ENCODE measurements around the gene MSN.
"Not testable (repeated sequence)": the region's sequence is repeated elsewhere in the genome, so short reads cannot be mapped to it uniquely, and the experiment has no call there.

The MSN gene

DNA sequence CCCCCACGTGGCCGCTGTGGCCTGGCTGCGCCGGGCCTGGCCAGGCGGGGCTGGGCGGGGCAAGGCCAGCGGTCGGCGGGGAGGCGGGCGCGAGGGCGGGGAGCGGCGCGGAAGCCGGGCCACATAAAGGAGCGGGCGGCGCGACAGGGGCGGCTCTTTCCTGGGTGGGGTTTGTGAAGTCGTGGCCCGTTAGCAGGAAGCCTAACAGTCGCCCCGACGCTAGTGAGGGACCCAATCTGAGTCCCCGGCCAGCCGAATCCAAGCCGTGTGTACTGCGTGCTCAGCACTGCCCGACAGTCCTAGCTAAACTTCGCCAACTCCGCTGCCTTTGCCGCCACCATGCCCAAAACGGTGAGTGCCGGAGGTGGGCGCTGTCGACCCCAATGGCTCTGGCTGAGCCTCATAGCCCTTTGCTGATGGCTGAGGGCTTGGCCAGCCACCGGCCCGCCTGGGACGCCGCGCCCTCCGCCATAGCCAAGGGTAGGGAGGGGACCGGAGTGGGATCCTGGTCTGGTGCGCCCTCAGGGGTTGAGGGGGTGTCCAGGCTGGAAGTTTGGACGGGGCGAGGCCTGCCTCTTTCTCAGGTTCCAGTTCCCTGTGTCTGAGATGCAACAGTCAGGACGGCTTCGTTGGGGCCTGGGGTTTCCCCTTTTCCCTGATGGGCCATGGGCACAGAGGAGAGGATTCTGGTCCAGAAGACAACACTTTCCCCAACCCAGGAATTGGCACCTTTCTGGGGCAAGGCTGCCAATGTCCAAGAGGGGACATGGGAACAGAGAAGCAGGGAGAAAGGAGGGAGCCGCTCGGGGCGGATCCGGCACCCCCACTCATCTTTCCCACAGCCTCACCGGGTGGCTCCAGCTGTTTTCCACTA, at the start of gene MSN:
MSN (plus strand) TSS at position 152 of the 874 bp plus-strand sequence; CDS start at position 340, 188 bp downstream.
- DNase-seq, result peak; percentile 89

DNA sequence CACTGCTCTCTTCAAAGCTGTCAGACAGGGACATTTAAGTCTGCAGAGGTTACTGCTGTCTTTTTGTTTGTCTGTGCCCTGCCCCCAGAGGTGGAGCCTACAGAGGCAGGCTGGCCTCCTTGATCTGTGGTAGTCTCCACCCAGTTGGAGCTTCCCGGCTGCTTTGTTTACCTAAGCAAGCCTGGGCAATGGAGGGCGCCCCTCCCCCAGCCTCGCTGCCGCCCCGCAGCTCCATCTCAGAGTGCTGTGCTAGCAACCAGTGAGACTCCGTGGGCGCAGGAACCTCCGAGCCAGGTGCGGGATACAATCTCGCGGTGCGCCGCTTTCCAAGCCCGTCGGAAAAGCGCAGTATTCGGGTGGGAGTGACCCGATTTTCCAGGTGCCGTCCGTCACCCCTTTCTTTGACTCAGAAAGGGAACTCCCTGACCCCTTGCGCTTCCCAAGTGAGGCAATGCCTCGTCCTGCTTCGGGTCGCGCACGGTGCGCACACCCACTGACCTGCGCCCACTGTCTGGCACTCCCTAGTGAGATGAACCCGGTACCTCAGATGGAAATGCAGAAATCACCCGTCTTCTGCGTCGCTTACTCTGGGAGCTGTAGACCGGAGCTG, 47.3 kb upstream of the MSN start:
- DNase-seq, result not testable (repeated sequence)

DNA sequence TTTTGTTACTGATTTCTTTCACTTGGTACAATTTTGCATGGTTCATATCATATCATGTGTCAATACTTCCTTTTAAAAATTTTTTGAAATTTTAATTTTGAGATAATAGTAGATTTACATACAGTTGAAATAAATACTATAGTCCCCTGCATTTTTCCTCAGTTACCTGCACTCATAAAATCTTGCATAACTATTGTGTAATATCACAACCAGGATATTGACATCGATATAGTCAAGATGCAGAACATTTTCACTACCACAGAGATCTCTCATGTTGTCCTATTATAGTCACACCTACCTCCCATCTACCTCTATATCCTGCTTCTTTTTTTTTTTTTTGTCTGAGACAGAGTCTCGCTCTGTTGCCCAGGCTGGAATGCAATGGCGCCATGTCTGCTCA, 36.7 kb upstream of the MSN start:
- DNase-seq, result no peak

DNA sequence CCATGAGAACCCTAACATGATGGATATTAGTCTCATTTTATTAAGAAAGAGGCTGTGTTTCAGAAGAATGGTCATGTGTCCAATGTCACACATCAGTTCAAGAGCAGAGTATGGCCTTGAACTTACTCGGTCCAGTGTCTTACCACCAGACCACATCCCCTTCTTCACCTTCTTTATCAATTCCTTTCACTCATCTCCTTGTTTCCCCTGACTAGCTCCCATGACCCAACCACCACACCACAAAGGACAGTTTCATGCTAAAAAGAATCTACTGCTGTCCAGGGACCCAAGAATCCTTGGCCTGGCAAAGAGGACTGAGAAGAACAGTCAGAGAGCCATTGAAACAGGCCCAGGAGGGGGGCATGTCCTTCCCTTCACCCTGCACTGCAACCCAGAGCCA, 33.6 kb upstream of the MSN start:
- DNase-seq, result no peak

DNA sequence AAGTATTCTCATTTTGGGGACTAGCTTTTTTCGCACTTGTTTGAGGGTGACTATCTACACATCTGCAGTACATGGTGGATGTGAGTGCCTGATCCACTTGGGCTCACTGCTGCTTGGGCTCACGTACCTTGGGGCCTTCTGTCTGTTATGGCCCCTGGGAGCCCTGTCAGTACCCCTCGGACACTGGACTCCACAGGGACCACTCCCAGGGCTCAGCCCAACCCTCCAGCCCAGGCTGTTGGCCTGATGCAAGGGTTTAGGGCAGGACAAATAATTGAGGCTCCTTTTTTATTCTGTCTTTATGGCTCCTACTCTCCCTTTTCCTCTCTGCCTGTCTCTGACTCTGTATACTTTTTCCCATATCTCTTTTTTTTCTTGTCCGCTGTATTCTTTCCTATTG, 32.7 kb upstream of the MSN start:
- DNase-seq, result no peak

DNA sequence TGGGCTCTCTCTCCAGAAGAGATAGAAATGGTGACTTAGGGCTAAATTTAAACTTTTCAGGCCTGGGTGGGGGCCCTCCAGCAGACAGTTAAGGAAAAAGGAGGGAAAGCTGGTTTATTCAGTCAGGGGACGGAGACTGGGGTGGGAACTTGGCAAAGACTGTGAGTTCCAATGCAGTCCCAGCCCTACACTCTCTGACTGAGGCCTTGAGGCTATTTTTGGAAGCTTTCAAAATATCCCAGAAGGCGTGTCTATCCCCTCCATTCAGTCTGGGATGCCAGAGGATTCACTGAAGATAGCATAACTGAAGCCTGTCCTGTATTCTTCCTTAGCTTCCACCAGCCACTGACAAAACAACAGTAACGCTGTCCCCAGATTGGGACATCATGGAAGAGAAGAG, 32.1 kb upstream of the MSN start:
- no peak for DNase-seq

DNA sequence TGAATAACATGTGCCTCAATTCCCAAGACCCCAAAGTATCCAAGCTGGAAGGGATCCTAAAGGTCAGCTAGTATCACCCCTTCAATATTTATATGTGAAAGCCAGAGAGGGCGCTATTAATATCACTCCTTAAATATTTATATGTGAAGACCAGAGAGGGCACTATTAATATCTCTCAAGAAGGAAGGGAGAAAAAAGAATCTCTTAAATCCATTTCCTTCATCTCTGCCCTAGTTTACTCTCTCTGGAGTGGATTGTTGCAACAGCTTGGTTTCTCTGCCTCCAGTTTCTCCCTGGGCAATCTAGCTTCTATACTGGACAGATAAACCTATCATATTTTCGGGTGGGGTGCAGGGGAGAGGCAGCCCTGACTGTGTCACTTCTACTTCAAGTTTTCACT, 31.6 kb upstream of the MSN start:
- no peak for DNase-seq

DNA sequence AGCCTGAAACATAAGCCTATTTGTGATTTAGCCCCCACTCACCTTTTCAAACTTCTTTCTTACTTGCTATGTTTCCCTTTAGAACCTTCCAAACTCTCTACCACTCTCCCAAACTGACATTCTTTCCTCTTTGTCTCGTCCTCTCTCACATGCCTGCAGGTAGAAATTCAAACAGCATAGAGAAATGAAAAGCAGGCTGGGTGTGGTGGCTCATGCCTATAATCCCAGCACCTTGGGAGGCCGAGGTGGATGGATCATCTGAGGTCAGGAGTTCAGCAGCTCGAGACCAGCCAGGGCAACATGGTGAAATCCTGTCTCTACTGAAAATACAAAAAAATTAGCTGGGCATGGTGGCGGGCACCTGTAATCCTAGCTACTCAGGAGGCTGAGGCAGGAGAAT, 31.2 kb upstream of the MSN start:
- not testable (repeated sequence) for DNase-seq

DNA sequence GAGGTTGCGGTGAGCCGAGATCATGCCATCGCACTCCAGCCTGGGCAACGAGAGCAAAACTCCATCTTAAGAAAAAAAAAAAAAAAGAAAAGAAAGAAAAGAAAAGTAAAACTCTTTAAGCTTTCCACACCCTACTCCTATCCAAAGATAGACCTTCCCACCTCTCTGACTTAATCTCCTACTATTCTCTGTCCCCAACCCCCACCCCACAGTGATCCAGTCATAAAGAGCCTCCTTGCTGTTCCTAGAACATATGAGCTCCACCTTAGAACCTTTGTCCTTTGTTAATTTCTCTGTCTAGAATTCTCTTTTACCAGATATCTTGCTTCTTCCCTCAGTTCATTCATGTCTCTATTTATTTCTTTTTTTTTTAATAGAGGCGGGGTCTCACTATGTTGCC, 30.1 kb upstream of the MSN start:
- no peak for DNase-seq

DNA sequence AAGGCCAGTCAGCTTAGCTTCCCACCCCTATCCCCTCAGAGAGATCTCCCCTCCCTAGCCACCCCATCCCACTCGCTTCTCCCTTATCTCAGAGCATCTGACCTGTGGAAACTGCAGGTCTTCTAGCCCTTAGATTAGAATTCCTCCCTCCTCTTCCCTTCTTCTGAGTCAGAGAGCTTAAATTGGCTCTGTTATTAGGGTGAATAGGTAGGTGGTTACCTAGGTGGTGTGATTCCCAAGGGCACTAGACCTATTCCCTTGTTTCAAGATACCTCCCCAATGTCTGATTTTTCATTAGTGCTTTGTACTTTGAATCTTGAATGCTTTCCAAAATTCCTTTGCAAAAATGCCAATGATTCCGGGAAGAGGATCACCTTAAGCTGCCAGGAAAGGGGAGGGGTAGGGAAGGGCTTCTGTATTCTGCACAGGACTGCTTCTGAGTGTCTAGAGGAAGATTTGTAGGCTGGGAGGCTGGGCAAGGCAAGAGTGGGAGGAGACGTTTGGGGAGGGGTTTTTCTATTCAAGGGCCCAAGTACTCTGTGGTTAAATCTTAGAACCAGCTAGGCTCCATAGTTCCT, 24.5 kb upstream of the MSN start:
- DNase-seq, result no peak

DNA sequence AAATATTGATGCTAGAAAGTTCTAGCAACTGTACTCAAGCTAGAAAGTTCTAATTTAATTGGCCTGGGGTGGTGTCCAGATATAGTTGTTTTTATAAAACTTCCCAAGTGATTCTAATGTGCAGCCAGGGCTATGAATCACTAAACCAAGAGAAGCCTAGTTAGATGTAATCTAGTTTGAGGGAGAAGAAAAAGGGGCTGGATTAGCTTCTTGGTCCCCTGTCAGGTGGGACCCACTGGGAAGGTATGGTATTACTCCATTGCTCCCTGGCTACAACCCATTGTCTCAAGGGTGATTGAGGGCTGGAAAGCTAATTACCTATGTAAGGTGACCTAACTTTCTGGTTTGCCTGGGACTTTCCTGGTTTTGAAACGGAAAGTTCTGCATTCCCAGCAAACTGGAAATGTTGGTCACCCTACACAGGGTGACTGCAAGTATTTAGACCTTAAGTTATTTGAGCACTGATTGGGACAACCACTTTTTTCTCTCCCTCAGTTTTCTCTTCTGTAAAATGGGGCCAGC, 23.9 kb upstream of the MSN start:
- DNase-seq, result no peak

DNA sequence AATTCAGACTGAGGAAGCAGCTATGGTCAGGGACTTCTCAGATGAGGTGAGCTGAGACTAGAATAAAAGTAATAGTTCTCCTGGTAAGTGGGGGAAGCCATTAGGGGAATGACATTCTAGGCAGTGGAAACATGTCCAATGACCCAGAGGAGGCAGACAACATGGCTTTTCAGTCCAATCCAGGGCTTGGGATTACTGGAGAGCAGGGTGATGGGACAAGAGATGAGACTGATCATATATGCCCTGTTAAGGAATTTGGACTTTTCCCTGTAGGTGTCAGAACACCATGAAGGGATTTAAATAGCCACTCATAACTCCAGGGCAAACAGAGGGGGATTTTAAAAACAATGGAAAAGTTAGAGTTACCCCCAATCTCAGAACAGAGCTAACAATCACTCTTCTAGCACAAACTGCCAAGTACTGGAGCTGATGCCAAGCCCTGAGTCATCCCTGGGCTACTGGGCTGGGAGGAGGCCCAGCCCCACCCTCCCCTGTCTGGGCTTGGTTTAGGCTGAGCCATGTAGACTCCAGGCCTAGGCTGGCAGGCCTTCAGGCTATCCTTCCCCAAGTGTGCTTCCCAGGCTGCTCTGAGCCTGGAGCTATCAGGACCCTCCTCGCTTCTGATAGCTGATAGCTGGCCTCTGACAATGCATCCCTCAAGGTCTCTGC, 22.7 kb upstream of the MSN start:
- DNase-seq, result no peak

DNA sequence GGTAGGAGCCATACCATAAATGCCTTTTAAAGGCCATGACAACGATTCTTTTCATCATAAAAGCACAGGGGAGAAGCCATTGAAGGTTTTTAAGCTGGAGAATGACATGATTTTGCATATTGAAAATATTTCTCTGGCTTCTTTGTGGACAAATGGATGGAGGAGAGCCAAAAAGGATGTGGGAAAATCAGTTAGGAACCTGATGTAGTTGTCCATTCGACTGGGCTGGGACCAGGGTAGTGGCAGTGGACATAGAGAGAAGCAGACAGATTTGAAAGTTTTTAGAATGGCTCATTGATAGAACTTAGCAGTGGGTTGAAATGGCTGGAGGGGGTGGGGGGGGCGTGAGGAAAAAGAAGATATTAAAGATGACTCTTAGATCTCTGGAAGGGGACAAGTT, 19.7 kb upstream of the MSN start:
- no peak for DNase-seq

DNA sequence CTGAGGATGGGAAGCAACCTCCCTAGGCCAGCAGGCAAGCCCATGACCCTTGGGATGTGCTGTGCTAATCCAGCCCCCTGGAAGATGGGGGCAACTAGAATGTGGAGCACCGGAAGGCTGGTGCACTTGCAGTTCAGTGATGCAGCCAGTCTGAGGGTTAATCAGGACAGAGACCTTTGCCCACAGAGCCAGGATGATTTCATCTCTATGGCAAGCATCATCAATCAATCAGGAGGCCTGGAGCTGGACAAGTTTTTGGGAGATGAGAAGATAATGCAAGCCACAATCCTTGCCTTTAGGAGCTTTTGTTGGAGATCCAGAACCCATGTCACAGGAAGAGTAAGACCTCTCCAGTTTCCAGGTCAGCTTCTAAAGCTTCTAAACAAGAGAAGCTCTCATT, 15.4 kb upstream of the MSN start:
- no peak for DNase-seq

DNA sequence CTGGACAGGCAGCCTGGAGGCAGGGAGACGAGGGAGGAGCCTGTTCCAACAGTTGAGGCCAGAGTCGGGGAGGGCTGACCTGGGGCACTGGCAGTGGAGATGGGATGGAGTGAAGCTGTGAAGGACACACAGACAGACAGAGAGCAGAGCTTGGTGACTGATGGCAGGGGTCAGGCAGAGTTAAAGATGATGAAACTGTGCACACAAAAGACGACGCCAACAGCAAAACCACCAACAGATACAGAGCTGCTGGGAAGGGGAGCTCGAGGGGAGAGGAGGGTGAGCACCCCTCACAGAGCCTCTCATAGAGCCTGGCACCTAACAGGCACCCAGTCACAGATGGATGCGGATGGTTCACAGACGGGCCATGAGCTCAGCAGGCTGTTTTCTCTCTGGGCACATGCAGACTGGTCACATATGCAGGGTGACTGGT, 10.4 kb upstream of the MSN start:
- DNase-seq, result peak; percentile 60

DNA sequence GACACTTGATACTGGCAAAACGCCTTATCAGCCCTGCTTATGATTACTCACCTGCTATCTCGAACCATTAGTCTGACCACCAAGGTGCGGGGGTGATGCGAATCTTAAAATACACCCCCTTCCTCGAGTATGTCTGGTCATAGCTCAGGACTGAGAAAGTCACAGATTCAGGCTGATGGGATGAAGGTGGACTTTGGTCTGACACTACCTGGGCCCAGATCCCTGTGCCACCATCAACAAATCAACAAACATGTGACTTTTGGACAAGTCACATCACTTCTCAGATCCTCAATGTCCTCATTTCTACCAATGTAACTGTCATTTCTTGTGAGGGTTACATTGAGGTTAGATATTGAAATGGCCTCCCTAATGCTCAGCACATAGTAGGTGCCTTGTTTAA, 9.8 kb upstream of the MSN start:
- no peak for DNase-seq

DNA sequence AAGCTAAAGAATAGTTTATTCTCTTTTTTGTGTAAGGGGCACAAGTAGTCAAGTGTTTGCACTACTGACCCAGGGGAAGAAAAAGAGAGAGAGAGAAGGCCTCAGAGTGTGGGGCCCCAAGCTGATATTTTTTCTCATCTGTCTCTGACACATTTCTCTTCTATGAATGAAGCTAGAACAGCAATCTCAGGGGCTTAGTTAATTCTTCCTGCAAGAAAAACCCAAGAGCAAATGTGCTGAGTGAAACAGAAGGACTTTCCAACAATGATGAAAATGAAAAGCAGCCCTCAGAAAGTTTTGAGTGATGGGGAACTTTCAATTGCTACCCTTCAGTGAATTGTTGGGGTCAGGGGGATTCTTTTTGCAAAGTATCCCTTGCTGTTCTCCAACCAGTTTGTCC, 9.2 kb upstream of the MSN start:
- DNase-seq, result no peak

DNA sequence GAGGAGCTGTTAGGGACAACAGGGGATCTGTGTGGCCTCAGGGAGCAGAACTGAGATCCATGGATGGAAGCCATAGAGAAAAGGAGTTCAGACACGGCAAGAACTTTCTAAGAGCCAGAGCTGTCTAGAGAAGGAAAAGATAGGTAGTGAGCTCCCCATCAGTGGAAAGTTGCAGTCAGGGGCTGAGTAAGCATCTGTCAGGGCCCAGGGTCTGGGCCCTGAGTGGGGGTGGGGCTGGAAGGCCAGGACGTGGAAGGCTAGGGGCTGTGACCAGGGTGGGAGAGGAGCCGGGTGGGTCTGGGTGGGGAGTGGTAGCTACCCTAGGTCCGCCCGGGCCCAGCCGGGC, 324 bp upstream of the MSN start:
- DNase-seq, result no peak

DNA sequence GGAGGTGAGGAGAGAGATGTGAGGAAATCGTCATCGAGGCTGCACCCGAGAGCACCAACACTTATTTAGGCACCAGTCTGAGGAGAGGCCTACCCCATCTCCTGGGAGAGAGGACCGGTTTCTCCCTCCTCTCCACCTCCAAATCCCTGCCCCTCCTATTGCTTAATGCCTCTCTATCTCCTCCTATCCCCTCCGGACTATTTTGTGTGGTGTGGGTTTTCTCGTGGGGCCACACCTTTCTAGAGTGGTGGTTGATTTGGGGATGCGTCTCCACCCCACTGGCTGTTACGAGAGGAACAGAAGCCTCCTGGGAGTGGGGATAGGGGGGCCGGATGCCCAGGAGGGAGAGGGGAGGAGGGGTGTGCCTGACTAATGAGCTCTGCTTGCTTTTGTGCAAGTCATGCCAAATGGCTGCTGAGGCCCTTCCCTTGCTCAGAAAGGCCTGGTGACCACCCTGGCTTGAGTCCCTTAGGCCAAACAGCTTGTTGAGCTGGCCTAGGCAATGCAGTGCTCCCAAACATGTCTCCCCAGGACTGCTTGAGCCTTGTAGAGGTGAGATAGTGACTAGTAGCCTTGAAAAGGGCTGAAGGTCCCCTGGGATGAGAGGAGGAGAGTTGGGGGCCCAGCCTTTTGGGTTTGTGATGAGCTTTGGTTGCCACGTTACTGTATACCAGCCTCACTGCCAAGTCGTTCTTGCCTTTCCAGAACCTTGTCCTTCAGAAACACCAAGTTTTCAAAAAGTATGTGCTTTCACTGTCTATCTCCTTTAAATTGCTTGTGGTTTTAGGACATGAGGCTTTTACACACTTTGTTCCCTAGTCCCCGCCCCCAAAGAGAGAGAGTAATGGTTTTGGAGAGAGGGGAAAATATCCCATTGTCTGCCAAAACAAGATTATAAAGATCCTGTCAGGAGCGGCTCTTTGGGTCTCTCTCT, 1.2 kb downstream of the MSN start:
- DNase-seq, result peak; percentile 78

DNA sequence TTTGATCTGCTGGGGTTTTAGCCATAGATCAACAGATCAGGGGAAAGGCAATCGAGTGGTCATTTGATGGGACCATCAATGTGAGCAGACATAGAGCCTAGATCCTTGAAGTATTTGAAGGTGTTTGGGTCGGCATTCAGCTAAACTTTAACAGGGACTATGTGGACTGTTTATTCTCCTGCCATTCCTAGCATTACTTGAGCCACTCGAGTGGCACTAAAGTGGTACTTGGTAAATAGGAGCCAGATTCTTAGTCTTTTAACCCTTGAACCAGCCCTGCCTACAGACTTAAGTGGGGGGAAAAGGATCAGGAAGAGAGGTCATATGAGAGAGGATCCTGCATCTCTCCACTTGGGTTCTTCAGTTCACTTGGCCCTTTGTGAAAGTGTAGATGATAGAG, 3.8 kb downstream of the MSN start:
- no peak for DNase-seq

DNA sequence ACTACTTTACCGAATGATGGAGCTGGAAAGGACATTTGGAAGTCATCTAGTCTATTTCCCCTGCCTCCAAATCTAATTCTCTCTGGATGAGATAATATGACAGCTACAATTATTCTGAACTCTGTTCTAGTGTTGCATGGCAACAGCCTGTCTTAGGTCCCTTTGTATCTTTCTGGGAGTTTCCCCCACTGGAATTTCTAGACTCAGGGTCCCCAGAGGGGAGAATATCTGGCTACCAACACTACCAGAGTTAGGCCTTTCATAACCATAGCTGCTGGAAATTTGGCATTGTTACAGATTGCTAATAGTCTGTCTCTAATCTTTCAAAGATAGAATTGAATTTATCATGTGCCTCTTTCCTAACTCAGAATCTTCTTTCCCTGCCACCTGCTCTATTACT, 4.5 kb downstream of the MSN start:
- no peak for DNase-seq

DNA sequence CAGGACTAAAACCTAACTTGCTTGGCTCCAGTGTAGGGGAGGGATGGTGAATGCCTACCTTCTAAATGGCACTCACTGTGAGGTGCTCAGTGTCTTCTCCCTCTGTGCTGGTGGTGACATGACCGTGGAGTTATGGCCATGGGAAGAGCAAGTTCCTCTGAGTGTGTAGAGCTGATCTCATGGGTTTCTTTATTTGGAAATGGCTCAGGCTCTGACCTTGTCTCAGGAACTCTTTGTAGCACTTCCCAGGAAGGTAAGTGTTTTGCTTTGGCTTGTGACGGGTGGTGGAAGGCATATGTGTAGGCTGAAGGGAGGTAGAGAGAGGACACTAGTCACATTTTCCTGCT, 6.4 kb downstream of the MSN start:
- DNase-seq, result no peak
